Activated T-cell treated with anti-CD3 and anti-CD28 coated beads for 48 hours (primary cell): ENCODE data around the gene SPOUT1.
"Not testable (repeated sequence)": the region's sequence is repeated elsewhere in the genome, so short reads cannot be mapped to it uniquely, and the experiment has no call there.

ENCODE experiments used
- DNase-seq: peaks from one replicate; pipeline ENCODE4 v3.0.0-alpha.2; 2020; ENCODE audit warnings: low read depth

The SPOUT1 gene

DNA sequence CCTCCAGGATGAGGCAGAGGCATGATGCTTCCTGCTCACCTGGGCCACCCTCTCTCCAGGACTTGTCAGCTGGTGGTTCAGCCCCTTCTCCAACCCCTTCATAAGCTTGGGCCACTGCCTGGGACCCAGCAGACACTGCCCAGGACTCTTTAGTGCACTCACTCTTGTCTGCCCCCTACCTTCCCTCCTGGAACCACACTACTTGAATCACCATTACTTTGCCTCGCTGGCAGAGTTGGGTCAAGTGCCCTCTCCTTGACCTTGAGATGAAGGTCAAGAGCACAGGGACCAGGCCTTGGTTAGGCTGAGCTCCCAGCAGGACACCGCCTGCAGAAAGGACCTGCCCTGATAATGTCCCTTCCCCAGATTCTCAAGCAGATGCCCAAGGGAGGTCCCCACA is 19.8 kb downstream of the SPOUT1 start:
- DNase-seq, result no peak

GRCh38 chr9:128809036-128809599 is 20.5 kb downstream of the SPOUT1 start:
- no peak for DNase-seq

DNA sequence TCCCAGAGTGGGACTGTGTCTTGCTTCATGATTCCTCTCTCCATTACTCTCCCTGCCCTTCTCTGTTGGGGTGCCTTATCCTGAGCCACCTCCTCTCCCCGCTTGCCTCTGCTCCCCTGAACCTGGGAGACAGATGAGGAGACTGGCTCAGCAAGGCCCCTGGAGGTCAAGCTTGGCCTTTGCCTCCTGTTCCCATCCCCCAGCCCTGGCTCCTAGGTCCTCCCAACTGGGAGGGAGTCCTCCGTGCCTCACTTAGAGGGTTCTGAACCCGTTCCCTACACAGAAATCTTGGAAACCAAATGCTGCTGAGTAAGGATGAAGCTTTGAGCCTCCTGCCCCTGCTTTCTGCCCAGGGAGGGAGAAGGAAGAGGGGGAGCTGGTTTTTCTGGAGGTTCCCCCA is 21.1 kb downstream of the SPOUT1 start:
- DNase-seq, result no peak

DNA sequence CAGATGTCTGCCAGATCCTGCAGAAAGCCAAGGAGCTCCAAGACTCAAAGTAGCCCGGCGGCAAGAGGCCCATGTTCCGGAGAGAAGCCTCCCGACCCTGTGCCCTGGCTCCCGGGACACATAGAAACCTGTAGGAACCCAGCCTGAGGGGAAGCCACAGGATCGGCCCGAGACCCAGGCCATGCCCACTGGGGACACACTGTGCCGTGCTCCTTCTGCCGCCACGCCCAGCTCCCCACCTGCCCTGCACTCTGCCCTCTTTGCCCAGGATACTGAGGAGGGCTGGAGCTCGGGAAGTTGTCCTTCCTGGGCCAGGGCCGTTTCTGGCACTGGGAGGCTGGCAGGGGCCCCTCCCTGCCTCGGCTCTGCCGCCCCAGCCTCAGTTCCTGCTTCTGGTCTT is 21.8 kb downstream of the SPOUT1 start:
- no peak for DNase-seq

DNA sequence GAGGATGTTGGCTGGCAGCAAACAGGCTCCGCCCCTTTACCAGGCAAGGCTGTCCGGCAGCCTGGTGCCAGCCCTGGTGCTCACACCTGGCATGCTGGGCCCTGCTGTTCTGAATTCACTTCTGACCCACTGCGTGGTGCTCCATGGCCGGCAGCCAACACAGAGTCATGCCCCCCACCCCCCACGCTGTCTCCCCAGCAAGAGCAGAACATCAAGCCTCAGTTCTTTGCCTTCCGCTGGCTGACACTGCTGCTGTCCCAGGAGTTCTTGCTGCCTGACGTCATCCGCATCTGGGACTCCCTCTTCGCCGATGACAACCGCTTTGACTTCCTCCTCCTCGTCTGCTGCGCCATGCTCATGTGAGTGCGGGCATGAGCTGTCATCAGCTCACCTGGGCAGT is 23.9 kb downstream of the SPOUT1 start:
- no peak for DNase-seq

DNA sequence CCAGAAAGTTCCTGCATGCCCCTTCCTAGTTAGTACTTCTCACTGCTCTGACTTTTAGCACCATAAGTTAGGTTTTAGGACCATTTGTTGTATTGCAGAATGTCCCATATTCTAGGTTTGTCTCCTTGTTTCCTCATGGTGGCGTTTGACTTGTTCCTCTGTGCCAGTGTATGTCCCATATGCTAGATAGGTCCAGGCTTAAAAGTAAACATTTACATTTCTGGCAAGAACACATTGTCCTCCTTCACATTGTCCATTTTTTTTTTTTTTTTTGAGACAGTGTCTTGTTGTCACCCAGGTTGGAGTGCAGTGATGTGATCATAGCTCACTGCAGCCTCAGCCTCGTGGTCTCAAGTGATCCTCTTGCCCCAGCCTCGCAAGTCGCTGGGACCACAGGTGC is 27.1 kb downstream of the SPOUT1 start:
- no peak for DNase-seq

DNA sequence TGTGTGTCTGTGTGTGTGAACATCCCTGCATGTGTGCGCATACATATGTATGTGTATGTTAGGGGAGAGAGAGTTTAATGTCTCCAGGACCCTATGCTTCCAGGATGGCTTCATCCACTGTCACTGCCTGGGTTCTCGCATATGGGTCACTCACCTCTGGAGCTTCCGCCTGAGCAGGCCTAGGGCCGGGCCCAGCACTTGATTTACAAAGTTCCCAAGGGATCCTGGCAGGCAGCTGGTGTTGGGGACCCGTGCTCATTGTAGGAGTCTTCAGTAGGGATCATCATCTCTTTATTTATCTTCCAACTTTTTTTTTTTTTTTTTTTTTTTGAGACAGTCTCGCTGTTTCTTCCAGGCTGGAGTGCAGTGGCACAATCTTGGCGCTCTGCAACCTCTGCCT is 29.5 kb downstream of the SPOUT1 start:
- no peak for DNase-seq

GRCh38 chr9:128798896-128799295 is 30.7 kb downstream of the SPOUT1 start:
- DNase-seq, result no peak

DNA sequence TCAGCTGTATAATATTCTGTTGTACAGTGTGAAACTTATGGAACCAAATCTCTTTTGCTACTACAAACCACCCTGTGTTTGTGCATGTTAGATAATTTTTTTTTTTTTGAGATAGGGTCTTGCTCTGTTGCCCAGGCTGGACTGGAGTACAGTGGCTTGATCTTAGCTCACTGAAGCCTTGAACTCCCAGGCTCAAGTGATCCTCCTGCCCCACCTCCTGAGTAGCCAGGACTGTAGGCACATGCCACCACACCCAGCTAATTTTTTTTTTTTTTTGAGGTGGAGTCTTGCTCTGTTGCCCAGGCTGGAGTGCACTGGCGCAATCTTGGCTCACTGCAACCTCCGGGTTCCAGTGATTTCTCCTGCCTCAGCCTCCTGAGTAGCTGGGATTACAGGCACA is 34.6 kb downstream of the SPOUT1 start:
- not testable (repeated sequence) for DNase-seq

GRCh38 chr9:128792978-128793686 is 36.5 kb downstream of the SPOUT1 start:
- DNase-seq, result no peak

DNA sequence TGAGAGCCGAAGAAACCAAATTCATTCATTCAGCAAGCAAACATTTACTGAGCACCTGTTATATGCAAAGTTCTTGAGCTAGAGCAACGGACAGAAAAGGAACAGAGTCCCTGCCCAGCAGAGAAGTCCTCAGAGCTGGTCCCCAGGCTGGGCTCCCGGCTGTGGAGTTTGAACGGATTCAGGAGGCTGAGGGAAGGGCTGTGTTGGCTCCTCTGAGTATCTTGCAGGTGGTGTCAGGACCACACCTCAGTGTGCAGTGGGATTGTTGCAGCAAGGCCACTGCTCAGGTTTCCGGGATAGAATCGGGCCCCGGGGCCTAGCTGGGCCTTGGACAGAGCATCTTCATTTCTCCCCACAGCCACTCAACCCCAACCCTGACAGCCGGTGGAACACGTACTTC is 37.5 kb downstream of the SPOUT1 start:
- DNase-seq, result no peak

DNA sequence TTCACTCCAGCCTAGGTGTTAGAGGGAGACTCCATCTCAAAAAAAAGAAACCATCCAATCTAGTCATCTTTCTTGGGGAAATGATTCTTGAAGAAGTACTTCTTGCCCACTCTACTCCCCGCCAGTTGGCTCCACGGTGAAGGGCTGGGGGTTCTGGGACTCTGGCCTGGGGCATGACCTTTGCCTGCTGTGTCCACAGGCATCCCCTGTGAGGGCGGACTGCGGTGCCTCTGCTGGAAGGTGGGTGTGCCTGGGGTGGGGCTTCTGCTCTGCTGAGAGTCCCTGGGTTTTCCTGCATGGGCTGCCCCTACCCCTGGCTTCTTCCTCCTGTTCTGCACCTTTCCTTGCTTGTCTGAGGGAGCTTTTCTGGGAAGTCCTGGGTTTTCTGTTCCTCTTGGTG is 39.1 kb downstream of the SPOUT1 start:
- DNase-seq, result no peak

DNA sequence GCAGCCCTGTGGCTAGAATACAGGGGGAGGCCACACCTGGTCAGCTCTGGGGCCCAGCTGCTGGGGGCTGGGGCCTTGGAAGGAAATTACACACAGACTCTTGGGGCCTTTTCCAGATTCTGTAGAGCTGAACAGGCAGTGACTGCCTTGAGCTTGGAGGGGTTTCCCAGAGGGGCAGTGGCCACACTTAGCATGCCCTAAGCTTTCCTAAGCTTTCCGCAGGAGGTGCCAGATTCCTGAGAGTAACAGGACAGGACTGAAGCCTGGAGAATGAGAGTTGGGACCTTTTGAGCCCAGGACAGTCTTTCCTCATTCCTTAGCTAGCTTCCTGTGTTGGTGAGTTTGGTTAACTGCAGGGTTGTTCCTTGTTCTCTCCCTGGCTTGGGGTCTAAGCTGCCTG is 41.1 kb downstream of the SPOUT1 start:
- DNase-seq, result no peak

DNA sequence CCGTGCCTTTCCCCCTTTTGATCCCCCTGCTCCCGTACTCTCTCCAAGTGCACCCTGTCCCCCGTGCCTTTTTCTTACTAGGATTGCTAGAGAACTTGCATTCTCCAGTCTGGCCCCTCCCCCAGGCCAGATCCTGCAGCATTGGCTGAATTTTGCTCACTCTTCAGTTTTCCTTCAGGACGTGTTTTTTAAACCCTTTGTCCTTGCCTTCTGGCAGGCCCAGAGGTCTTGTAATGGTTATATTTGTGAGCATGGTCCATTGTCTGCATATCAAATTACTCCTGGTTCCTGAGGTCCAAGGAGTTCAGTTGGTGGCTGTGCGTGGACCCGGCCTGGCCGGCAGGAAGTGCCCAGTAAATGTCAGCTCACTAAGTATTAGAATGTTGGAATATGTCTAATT is 41.9 kb downstream of the SPOUT1 start:
- no peak for DNase-seq

DNA sequence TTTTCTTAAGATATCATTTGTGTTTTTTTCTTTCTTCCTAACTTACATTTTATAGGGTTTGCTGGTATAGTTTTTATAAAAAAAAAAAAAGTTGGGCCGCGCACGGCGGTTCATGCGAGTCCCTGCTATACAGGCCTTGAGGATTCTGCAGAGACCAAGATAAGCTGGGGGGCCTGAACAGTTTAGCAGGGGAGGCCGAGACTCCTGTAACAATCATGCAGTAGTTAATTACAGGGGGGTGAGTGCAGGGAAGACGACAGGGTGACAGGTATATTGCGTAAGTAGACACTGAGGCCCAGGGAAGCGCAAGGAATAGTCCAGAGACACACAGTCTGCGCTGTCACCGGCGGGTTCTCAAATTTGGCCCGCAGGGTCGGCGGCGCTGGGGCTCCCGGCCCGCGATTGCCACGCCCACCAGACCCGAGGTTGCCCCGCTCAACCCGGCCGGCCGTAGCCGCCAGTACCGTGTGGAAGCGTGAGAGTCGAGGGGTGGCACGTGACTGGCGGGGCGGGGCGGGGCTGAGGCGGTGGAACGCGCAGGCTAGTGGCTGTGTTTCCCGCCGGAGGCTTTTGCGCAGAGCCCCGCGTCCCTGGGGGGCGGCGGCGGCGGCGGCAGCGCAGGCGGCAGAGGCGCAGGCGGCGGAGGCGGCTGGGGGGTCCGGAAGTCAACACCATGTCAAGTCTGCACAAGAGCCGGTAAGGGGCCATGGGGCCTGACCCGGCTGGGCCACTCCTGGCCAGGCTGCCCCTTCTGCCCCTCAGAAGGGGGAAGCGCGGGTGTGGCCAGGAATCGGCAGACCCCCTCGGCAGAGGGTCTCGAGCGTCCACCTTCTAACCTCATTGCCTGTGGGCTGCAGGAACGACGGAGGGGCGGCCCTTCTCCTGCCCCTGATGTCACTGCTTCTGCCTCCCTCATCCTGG is 42.7 kb downstream of the SPOUT1 start, which contains the start of gene TBC1D13:
TSS of gene TBC1D13 (plus strand) at position 573 of the 921 bp plus-strand sequence. CDS start at position 674, 101 bp downstream.
- peak; percentile 89 for DNase-seq

DNA sequence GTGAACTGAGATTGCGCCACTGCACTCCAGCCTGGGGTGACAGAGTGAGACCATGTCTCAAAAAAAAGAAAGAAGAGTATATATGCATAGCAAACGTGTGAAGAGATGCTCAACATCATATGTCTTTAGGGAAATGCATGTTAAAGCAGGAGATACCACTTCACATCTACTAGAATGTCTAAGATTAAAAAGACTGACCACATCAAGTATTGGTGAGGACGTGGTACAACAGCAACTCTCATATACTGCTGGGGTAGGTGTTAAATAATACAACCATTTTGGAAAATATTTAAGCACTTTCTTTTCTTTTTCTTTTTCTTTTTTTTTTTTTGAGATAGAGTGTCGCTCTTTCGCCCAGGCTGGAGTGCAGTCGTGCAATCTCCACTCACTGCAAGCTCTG is 44.2 kb downstream of the SPOUT1 start:
- no peak for DNase-seq

GRCh38 chr9:128782669-128783068 is 46.9 kb downstream of the SPOUT1 start:
- no peak for DNase-seq

DNA sequence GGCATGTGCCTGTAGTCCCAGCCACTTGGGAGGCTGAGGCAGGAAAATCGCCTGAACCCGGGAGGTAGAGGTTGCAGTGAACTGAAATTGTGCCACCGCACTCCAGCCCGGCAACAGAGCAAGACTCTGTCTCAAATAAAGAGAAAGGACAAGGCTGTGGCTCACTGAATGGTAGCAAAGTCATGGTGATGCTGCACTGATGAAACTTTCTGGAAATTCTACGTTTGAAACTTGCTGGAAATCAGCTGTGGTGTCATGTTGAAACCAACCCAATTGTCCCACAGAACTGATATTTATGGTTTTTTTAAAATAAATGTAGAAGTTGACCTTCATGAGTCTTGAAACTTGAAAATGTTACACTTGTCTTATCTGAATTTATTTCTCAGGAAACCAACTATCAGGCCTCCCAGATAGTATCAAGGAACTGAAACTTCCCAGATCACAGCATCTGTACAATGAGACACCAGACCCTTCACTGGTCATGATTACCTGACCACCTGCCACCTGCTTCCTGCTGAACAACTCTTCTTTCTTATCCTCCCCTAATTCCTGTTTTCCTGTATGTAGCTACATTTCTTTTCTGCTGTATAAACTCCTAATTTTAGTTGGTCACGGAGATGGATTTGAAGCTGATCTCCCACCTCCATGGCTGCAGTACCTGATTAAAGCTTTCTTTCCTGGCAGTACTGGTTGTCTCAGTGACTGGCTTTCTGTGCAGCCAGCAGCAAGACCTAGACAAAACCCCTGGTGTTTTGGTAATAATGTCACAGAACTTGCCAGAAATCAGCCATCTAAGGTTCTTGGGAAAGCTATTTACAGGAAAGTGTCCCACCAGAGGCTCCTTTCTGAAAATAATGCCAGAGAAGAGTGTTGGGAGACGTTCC is 48.2 kb downstream of the SPOUT1 start:
- no peak for DNase-seq

GRCh38 chr9:128780093-128780492 is 49.5 kb downstream of the SPOUT1 start:
- DNase-seq, result not testable (repeated sequence)

- DNase-seq, result no peak
Observed at GRCh38 chr9:128774804-128775203, 54.8 kb downstream of the SPOUT1 start.

GRCh38 chr9:128773049-128773448 is 56.5 kb downstream of the SPOUT1 start:
- no peak for DNase-seq
